ENCODE results near the gene FKBP15. TPM values are rescaled to one million over a fixed set of nuclear protein-coding genes. Genes with fewer than 3 reads are reported as not detected.

FKBP15 gene
- total and polyA plus RNA-seq, 2 donors (not counting 3 experiments of a cell fraction or from before 2014, with no cell fraction given) = 16.8 to 26.8 TPM

- DNase-seq (ENCODE audit: low read depth, low spot score) (peak; percentile 15), FAIRE-seq (no peak)
- intact Hi-C loops (cut with micrococcal nuclease) = no loop called here
- no peak overlapping the region for H3K4me2 ChIP-seq (ENCODE audit: insufficient read depth, low read length)
- H3K4me1 ChIP-seq (ENCODE audit: control insufficient read depth, extremely low read depth, insufficient read depth, low read length) = no peaks in the 10 kb centered on the region
- no peaks in the 10 kb centered on the region for H3K9me1 ChIP-seq (replicated peaks; ENCODE audit: control insufficient read depth, extremely low read depth, insufficient read depth, low read length)
- BruUV-seq (replicated peaks) = no TSS peak
- H3K4me3 ChIP-seq (replicated peaks in 1 of 3; ENCODE audit: insufficient read depth in 1 of 3, low read depth in 1 of 3, low read length in 3 of 3) = no peak overlapping the region
- no peaks in the 10 kb centered on the region for H3K27me3 ChIP-seq (ENCODE audit: control insufficient read depth in 2 of 2, insufficient read depth in 2 of 2, low read length in 2 of 2)
- no peaks in the 10 kb centered on the region for H4K20me1 ChIP-seq (replicated peaks; ENCODE audit: control insufficient read depth, extremely low read depth, insufficient read depth, low read length)
- no peaks in the 10 kb centered on the region for H3K9me3 ChIP-seq (replicated peaks; ENCODE audit: control insufficient read depth, insufficient read depth, low read length)
- dilution Hi-C loops (cut with MboI; ENCODE audit: extremely low pct_ligation_motif_present, low sequenced_read_pairs) = no loop called here
- no peak overlapping the region for H3K27ac ChIP-seq (ENCODE audit: insufficient read depth, low read depth, low read length)
- TF ChIP-seq, protein P1, sequence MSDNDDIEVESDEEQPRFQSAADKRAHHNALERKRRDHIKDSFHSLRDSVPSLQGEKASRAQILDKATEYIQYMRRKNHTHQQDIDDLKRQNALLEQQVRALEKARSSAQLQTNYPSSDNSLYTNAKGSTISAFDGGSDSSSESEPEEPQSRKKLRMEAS (IDR thresholded peaks at IDR 0.05; ENCODE audit: insufficient read depth, insufficient read length) = no peak
- no peak for TF ChIP-seq GATA2 (IDR thresholded peaks at IDR 0.05; ENCODE audit: insufficient read depth, insufficient read length, low read depth, low read length)
- TF ChIP-seq POLR2AphosphoS5 (IDR thresholded peaks at IDR 0.05; ENCODE audit: insufficient read depth, low read depth, low read length) = no peak
- TF ChIP-seq FOS (IDR thresholded peaks at IDR 0.05; ENCODE audit: borderline replicate concordance, insufficient read depth, low read length) = no peak
- TF ChIP-seq MYC (IDR thresholded peaks at IDR 0.05; ENCODE audit: low read depth, low read length) = no peak
- no peak for TF ChIP-seq EZH2 (IDR thresholded peaks at IDR 0.05; ENCODE audit: borderline replicate concordance, low read depth, low read length, severe bottlenecking)
- TF ChIP-seq, protein P2, sequence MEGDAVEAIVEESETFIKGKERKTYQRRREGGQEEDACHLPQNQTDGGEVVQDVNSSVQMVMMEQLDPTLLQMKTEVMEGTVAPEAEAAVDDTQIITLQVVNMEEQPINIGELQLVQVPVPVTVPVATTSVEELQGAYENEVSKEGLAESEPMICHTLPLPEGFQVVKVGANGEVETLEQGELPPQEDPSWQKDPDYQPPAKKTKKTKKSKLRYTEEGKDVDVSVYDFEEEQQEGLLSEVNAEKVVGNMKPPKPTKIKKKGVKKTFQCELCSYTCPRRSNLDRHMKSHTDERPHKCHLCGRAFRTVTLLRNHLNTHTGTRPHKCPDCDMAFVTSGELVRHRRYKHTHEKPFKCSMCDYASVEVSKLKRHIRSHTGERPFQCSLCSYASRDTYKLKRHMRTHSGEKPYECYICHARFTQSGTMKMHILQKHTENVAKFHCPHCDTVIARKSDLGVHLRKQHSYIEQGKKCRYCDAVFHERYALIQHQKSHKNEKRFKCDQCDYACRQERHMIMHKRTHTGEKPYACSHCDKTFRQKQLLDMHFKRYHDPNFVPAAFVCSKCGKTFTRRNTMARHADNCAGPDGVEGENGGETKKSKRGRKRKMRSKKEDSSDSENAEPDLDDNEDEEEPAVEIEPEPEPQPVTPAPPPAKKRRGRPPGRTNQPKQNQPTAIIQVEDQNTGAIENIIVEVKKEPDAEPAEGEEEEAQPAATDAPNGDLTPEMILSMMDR (IDR thresholded peaks at IDR 0.05; ENCODE audit: extremely low read depth in 1 of 2, insufficient read depth in 1 of 2, low read depth in 1 of 2, low read length in 2 of 2) = no peak
- no peak for TF ChIP-seq JUN (IDR thresholded peaks at IDR 0.05; ENCODE audit: borderline replicate concordance, insufficient read depth, insufficient read length, low read depth)
- TF ChIP-seq POLR2A (IDR thresholded peaks at IDR 0.05; ENCODE audit: low read depth, low read length) = no peak
- H3K79me2 ChIP-seq (ENCODE audit: control insufficient read depth, insufficient read depth, low read length) = no peaks in the 10 kb centered on the region
- no peaks in the 10 kb centered on the region for H3K36me3 ChIP-seq (ENCODE audit: control insufficient read depth in 2 of 2, extremely low read depth in 1 of 2, insufficient read depth in 2 of 2, low read length in 2 of 2)
- no peak overlapping the region for H2AFZ ChIP-seq (ENCODE audit: low read depth, low read length)
- ChIA-PET POLR2A (no interaction called here), CTCF (no interaction called here)
- no peak overlapping the region for H3K9ac ChIP-seq (replicated peaks; ENCODE audit: extremely low read depth, insufficient read depth, low read length)
Measured at GRCh38 chr9:113247640-113248039, 26.6 kb upstream of the FKBP15 start.

Data from endothelial cell of umbilical vein (primary cell).